Adipocyte (in vitro differentiated cells): ENCODE results near the gene AGBL4.
"Not testable (repeated sequence)": the region's sequence is repeated elsewhere in the genome, so short reads cannot be mapped to it uniquely, and the experiment has no call there.

ENCODE experiments used
- DNase-seq: peaks from one replicate; pipeline ENCODE4 v3.0.0-alpha.2; 2015; ENCODE audit warnings: low read depth
- H3K27me3 ChIP-seq: replicated peaks from 2 replicates; pipeline ENCODE4 v1.7.0; 2013; ENCODE audit warnings: mild to moderate bottlenecking, low read length, moderate library complexity; ENCODE audit not compliant: control insufficient read depth, insufficient read depth
- H3K36me3 ChIP-seq: 2 replicates; pipeline ENCODE4 v1.7.0; 2013; ENCODE audit warnings: low read length, mild to moderate bottlenecking, moderate library complexity; ENCODE audit not compliant: control insufficient read depth, insufficient read depth, severe bottlenecking
- H3K4me1 ChIP-seq: 2 replicates; pipeline ENCODE4 v1.7.0; 2013; ENCODE audit warnings: mild to moderate bottlenecking, low read length, moderate library complexity; ENCODE audit not compliant: control insufficient read depth, insufficient read depth
- H3K4me3 ChIP-seq: 2 replicates; pipeline ENCODE4 v1.7.0; 2013; ENCODE audit warnings: mild to moderate bottlenecking, low read length, moderate library complexity
- H3K9ac ChIP-seq: 2 replicates; pipeline ENCODE4 v1.7.0; 2013; ENCODE audit warnings: mild to moderate bottlenecking, low read length, moderate library complexity
- H3K9me3 ChIP-seq: 2 replicates; pipeline ENCODE4 v1.7.0; 2013; ENCODE audit warnings: mild to moderate bottlenecking, low read length, moderate library complexity; ENCODE audit not compliant: control insufficient read depth

The AGBL4 gene

DNA sequence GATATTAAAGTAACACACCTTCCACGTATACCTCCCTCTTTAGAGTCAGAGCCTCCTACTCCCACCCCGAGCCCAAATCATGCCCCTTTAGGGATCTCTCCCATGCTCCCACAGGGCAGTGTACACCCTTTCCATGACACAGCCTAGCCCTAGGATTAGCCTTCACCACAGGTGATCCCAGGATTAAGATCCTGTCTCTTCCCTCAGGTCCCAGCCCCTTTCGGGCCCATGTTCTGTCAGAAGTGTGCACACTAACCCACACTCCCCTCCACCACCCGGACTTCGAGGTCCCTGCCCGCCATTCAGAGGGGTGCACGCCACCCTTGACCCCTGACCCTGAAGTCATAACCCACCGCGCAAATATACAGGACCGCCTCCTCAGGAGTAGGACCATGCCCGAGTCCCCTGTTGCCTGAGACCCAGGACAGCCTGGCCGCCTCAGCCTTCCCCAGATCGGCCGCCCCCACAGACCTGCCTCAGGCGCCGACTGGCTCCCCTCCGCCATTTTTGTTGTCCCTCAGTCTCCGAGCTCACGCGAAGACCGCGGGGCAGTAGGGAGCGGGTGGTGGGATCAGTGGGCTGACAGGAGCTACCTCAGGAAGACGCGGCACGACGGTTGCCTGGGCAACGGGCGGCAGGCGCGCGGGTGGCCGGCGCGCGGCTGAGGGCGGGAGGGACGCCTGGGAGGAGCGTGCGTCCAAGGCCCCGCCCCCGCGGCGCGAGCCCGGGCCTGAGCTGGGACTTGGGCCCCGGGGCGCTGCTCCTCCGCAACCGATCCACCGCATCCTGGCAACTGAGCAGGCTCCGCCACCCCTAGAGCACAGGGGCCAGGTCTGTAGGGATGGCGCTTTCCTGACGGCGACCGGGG is at the start of gene AGBL4:
Gene AGBL4, minus strand, starts transcription at position 663 of the 868 bp plus-strand sequence.
- Histone ChIP-seq H3K4me1 (no peaks in the 10 kb centered on the region), H3K36me3 (no peaks in the 10 kb centered on the region), H3K9ac (peak within 1 kb of the TSS; percentile 59), H3K9me3 (no peaks in the 10 kb centered on the region), H3K4me3 (peak within 1 kb of the TSS; percentile 83), H3K27me3 (peaks cover 9% of the 10 kb centered on the region)
- DNase-seq = no peak

DNA sequence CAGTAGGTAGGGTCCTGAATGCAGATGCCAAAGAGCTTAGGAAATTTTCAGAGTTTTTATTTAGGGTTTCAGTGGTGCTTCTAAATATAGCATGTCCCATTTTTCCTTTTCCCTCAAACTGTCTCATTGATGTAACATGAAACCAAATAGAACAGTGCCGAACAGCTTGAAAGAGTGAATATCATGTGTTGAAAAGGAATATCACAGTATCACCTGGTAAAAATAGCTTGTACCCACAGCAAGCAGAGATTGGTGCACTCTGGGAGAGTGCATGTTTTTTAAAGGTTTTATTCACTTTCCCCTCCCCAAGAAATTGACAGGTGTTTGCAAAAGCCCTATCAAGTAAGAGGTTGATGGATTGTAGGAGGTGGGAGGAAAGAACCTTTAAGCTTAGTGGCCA is 43.1 kb upstream of the AGBL4 start:
- Histone ChIP-seq H3K9me3 (no peaks in the 10 kb centered on the region), H3K27me3 (no peaks in the 10 kb centered on the region), H3K4me3 (no peak overlapping the region), H3K36me3 (no peaks in the 10 kb centered on the region), H3K9ac (no peak overlapping the region), H3K4me1 (no peaks in the 10 kb centered on the region)
- no peak for DNase-seq

DNA sequence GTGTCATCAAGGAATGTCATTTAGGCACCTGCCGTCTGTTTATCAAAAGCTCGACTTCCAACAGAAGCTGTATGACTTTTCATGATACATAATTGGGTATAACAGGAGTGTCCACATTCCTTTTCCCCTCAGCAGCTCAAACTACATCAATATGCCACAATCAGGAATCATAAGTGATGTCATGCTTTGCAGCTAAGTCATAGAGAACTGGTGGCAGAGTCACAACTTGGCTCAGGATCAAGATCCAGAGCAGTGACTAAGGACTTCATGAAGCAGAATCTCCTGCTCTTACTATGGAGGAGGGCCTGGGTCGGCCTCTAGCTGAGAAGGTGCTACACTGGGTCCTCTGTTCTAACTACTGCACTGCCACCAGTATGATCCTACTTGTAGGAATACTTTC is 36.5 kb upstream of the AGBL4 start:
- Histone ChIP-seq H3K9ac (no peak overlapping the region), H3K9me3 (no peaks in the 10 kb centered on the region), H3K27me3 (no peaks in the 10 kb centered on the region), H3K4me1 (no peaks in the 10 kb centered on the region), H3K36me3 (no peaks in the 10 kb centered on the region), H3K4me3 (no peak overlapping the region)
- DNase-seq = no peak

DNA sequence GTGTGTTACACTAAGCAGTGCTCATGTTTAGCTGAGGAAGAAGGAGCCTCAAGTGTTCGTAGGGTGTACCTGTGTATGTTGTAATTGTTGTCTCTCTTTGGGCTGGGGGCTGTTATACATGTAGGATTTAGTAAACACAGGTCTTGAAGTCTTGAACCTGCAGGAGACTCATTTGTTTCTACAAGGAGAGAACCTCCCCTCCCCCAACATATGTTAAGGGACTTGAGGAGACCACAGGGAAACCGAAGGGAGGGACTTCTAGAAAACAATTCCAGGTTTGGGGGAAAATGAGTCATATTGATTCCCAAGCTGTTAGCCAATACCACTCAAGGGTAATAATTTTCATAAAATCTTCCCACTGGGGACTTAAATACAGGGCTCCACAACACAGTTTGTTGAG is 25.0 kb upstream of the AGBL4 start:
- no peak for DNase-seq
- Histone ChIP-seq H3K9ac (no peak overlapping the region), H3K4me1 (no peaks in the 10 kb centered on the region), H3K9me3 (no peaks in the 10 kb centered on the region), H3K27me3 (peaks cover 36% of the 10 kb centered on the region), H3K36me3 (no peaks in the 10 kb centered on the region), H3K4me3 (no peak overlapping the region)

DNA sequence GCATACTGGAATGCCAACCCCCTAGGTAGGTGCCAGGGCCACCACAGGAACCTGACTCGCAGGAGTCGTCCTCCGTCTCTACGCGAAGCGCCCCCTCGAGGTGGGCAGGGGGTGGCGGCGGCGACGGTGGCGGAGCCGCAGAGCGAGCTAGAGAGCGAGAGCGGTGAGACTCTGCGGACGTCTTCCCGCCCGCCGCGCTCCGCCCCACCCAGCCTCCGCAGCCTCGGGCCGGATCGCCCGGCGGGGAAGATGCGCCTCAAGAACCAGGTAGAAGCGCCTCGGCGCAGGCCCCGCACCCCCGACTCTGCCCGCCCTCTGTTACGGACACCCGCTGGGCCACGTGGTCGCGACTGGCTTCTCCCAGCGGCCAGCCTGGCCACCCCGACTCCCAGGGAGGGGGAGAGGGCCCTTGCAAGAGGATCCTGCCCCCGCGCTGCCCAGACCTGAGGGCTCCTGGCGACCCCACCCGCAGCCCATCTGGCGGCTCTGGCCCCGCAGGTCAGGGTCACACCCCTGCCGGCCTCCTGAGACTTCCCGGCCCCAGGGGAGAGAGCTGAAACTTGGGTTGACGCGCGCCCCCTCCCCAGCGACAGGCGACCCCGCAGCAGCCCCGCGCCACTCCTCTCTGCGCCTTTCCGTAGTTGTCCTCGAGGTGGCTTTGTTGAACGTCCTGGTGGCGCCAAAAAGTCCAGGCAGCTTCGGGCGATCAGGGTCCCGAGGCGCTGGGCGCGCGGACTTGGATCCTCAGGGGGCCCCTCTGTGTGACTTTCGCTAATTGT is 24.4 kb upstream of the AGBL4 start:
- no peaks in the 10 kb centered on the region for H3K9me3 ChIP-seq
- H3K4me3 ChIP-seq = peak overlapping the region; percentile 55
- no peak for DNase-seq
- H3K36me3 ChIP-seq = no peaks in the 10 kb centered on the region
- H3K27me3 ChIP-seq = peaks cover 36% of the 10 kb centered on the region
- no peaks in the 10 kb centered on the region for H3K4me1 ChIP-seq
- no peak overlapping the region for H3K9ac ChIP-seq

DNA sequence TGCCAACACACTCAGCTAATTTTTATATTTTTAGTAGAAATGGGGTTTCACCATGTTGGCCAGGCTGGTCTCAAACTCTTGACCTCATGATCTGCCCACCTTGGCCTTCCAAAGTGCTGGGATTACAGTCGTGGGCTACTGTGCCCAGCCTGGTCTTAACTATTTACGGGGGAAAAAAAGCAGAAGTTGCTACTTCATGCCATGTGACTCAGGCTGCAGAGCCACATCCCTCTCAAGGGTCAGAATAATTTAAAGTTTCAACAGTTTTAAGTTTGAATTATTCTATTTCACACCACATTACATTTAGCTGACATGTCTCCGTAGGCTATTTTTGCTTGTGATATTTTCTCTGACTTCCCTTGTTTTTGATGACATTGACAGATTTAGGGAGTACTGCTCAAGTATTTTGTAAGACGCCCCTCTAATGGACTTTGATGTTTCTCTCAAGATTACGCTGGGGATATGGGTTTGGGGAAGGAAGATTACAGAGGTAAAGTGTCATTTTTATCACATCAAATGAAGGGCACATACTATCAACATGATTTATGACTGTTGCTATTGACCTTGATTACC is 14.6 kb upstream of the AGBL4 start:
- H3K27me3 ChIP-seq = peaks cover 14% of the 10 kb centered on the region
- no peak overlapping the region for H3K9ac ChIP-seq
- no peaks in the 10 kb centered on the region for H3K36me3 ChIP-seq
- H3K4me3 ChIP-seq = no peak overlapping the region
- H3K9me3 ChIP-seq = no peaks in the 10 kb centered on the region
- H3K4me1 ChIP-seq = no peaks in the 10 kb centered on the region
- DNase-seq = no peak

DNA sequence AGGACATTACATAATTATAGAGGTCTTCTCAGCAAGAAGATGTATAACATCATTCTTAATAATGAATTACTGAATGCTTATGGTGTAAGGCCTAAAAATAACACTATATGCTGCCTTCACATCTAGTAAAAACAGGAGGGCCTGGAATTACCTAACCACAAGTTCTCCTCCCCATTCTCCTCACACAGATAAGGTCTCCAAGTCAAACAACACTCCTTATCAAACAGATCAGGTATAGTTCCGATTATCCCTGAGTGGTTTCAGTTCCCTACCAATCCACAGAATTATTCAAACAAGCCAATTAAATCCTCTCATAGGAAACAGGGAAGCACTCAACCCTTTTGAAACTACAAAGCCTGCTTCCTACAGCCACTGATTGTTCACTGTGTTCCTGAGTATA is 4.0 kb upstream of the AGBL4 start:
- Histone ChIP-seq H3K36me3 (no peaks in the 10 kb centered on the region), H3K9ac (no peak overlapping the region), H3K9me3 (no peaks in the 10 kb centered on the region), H3K27me3 (peaks cover 9% of the 10 kb centered on the region), H3K4me1 (no peaks in the 10 kb centered on the region), H3K4me3 (no peak overlapping the region)
- no peak for DNase-seq

DNA sequence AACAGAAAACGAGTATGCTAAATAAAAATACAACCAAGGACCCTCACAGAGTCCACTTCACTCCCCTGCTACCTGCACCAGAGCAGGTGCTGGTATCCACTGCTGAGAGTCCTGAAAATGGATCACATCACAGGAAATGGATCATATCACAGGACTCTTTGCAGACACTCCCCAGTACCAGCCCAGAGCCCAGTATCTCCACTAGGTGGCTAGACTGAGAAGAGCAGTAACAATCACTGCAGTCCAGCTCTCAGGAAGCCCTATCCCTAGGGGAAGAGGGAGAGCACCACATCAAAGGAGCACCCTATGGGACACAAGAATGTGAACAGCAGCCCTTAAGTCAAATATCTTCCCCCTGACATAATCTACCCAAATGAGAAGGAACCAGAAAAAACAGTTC is 28.0 kb downstream of the AGBL4 start:
- H3K9me3 ChIP-seq = peaks cover 4% of the 10 kb centered on the region
- H3K27me3 ChIP-seq = no peaks in the 10 kb centered on the region
- no peaks in the 10 kb centered on the region for H3K36me3 ChIP-seq
- no peak overlapping the region for H3K4me3 ChIP-seq
- no peaks in the 10 kb centered on the region for H3K4me1 ChIP-seq
- no peak overlapping the region for H3K9ac ChIP-seq
- DNase-seq = no peak

DNA sequence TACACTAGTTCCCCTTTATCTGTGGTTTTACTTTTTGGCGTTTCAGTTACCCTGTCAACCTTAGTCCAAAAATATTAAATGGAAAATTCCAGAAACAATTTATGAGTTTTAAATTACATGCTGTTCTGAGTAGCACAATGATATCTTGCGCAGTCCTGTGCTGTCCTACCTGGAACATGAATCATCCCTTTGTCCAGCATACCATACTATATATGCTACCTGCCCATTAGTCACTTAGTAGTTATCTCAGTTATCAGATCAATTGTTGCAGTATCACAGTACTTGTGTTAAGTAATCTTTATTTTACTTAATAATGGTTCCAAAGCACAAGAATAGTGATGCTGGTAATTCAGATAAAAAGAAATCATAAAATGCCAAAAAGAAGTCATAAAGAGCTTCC is 52.7 kb downstream of the AGBL4 start:
- no peaks in the 10 kb centered on the region for H3K36me3 ChIP-seq
- H3K9me3 ChIP-seq = no peaks in the 10 kb centered on the region
- DNase-seq = no peak
- no peak overlapping the region for H3K4me3 ChIP-seq
- H3K4me1 ChIP-seq = no peaks in the 10 kb centered on the region
- H3K27me3 ChIP-seq = no peaks in the 10 kb centered on the region
- H3K9ac ChIP-seq = no peak overlapping the region

DNA sequence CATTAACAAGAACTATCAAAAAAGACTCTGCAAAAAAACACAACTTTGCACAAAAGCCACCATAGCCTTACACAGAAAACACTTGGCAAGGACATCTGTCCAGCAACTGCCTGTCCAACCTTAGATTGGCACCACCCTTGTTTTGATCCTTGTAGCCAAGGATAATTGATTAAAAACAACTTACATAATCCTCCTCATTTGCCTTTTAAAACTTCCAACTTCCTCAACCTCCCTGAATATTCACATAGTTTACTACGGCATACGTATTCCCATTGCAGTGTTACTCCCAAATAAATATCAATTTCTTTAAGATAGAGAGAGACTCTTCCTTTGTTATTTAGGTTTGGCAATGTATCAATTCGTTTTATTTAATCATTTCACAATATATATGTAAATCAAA is 72.4 kb downstream of the AGBL4 start:
- Histone ChIP-seq H3K27me3 (no peaks in the 10 kb centered on the region), H3K9me3 (no peaks in the 10 kb centered on the region), H3K4me1 (no peaks in the 10 kb centered on the region), H3K36me3 (no peaks in the 10 kb centered on the region), H3K4me3 (no peak overlapping the region), H3K9ac (no peak overlapping the region)
- DNase-seq = no peak

DNA sequence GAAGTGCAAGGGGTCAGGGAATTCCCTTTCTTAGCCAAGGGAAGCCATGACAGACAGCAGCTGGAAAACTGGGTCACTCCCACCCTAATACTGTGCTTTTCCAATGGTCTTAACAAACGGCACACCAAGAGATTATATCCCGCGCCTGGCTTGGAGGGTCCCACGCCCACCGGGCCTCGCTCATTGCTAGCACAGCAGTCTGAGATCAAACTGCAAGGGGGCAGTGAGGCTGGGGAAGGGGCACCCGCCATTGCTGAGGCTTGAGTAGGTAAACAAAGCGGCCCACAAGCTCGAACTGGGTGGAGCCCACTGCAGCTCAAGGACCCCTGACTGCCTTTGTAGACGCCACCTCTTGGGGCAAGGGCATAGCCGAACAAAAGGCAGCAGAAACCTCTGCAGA is 108.5 kb downstream of the AGBL4 start:
- not testable (repeated sequence) for H3K9me3 ChIP-seq, H3K27me3 ChIP-seq, H3K4me3 ChIP-seq, H3K36me3 ChIP-seq, H3K4me1 ChIP-seq, H3K9ac ChIP-seq, DNase-seq
